ENCODE measurements around the gene QSOX2. TPM values are rescaled to one million over a fixed set of nuclear protein-coding genes. Genes with fewer than 3 reads are reported as not detected.

The QSOX2 gene
- total RNA-seq, 1 experiment from 2014 or later: 34.6 TPM

DNA sequence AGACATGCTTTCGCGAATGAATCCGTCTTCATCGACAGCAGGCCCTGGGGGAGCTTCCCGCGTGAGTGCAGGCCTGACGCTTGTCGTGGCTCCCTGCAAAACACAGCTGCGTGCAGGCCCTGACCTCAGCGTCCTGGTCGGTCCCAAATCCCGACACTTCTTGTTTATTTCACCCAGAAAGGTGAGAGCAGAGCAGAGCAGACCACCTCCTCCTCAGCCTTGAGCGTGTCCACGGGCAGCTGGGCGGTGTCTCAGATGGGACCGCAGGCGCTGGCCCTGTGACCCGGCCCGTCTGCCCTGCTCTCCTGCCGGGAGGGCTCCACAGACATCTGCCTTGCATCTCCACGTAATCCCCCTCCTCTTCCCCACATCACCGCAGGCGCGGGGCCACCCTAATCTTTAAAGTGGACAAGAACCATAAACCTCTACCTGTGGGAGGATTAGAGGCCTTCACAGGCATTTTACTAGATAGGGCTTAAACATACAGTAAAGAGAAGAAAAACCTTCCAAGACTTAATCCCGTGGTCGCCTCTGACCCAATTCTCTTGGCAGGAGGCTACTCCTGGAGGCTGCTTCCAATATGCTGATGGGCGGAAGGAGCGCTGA, 33.2 kb downstream of the QSOX2 start:
- H3K36me3 ChIP-seq (ENCODE audit: low read depth): peaks cover 11% of the 10 kb centered on the region; the same call in 1 of the 2 replicates
- H4K20me1 ChIP-seq (ENCODE audit: insufficient read depth): peaks cover 11% of the 10 kb centered on the region
- TF ChIP-seq EZH2 (IDR thresholded peaks at IDR 0.05; ENCODE audit: low read depth): no peak
- TF ChIP-seq, protein P1, sequence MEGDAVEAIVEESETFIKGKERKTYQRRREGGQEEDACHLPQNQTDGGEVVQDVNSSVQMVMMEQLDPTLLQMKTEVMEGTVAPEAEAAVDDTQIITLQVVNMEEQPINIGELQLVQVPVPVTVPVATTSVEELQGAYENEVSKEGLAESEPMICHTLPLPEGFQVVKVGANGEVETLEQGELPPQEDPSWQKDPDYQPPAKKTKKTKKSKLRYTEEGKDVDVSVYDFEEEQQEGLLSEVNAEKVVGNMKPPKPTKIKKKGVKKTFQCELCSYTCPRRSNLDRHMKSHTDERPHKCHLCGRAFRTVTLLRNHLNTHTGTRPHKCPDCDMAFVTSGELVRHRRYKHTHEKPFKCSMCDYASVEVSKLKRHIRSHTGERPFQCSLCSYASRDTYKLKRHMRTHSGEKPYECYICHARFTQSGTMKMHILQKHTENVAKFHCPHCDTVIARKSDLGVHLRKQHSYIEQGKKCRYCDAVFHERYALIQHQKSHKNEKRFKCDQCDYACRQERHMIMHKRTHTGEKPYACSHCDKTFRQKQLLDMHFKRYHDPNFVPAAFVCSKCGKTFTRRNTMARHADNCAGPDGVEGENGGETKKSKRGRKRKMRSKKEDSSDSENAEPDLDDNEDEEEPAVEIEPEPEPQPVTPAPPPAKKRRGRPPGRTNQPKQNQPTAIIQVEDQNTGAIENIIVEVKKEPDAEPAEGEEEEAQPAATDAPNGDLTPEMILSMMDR (conservative IDR thresholded peaks at IDR 0.05): no peak
- no peaks in the 10 kb centered on the region for H3K9me2 ChIP-seq (ENCODE audit: insufficient read depth)
- no peak overlapping the region for H3K4me2 ChIP-seq
- H3F3A ChIP-seq (ENCODE audit: insufficient read depth, low read depth): no peaks in the 10 kb centered on the region; the same call in 1 of the 2 replicates
- DNase-seq: no peak
- no peaks in the 10 kb centered on the region for H3K79me2 ChIP-seq (ENCODE audit: low read depth)
- no peak overlapping the region for H3K4me3 ChIP-seq
- no peak overlapping the region for H2AFZ ChIP-seq
- no peaks in the 10 kb centered on the region for H3K27me3 ChIP-seq (ENCODE audit: insufficient read depth, low read depth)
- intact Hi-C loops (cut with micrococcal nuclease; ENCODE audit: unreplicated experiment): no loop called here
- no peaks in the 10 kb centered on the region for H3K9me3 ChIP-seq (ENCODE audit: insufficient read depth, low read depth)
- no peak overlapping the region for H3K27ac ChIP-seq
- no peaks in the 10 kb centered on the region for H3K4me1 ChIP-seq (replicated peaks; ENCODE audit: insufficient read depth)
- ChIA-PET CTCF (no interaction called here), POLR2A (ENCODE audit: unreplicated experiment) (no interaction called here)
- BruUV-seq (replicated peaks): no TSS peak

DNA sequence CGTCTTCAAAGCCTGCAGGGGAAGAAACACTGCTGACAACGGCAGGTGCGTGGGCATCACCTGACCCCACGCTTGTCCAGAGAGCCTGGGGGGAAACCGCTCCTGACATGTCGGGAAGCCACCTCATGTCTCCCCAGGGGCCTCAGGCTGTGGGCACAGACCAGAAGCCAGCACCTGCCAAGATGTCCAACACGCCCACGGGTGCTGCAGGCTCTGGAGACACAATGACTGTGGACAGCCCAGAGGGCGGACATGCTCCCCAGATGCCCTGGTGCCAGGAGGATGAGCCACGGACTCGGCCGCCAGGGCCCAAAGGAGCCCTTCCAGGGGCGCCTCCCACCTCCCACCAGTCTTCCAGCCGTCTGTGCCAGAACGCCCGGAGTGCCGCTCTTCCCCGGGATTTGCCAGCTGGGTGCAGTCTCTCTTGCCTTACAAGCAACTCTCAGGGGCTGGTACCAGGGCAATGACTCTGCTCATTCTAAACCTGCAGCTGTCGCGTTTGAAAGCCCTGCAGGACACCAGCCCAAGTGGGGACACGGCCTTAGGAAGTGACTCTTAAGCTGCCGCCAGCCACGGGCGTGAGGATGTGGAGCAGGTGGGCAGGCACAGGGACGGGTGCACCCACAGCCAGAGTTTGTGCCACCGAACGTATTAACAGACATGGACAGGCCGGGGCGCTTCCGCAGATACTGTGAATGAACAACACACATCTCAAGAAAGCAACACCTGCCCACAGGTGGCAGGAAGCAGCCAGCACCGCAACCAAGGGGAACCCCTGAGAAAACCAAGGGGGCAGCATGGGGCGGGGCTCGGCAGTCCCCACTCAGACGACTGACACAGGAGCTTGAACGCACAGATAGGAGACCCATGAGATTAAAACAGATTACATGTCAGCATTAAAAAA, 33.9 kb downstream of the QSOX2 start:
- no peaks in the 10 kb centered on the region for H3K9me3 ChIP-seq (ENCODE audit: insufficient read depth, low read depth)
- peaks cover 11% of the 10 kb centered on the region; the same call in 1 of the 2 replicates for H3K36me3 ChIP-seq (ENCODE audit: low read depth)
- H3K4me3 ChIP-seq: no peak overlapping the region
- BruUV-seq (replicated peaks): no TSS peak
- no peak for DNase-seq
- TF ChIP-seq, protein P1 (conservative IDR thresholded peaks at IDR 0.05): no peak
- no peak for TF ChIP-seq EZH2 (IDR thresholded peaks at IDR 0.05; ENCODE audit: low read depth)
- H3K9me2 ChIP-seq (ENCODE audit: insufficient read depth): no peaks in the 10 kb centered on the region
- H3K79me2 ChIP-seq (ENCODE audit: low read depth): no peaks in the 10 kb centered on the region
- no peaks in the 10 kb centered on the region for H3K27me3 ChIP-seq (ENCODE audit: insufficient read depth, low read depth)
- intact Hi-C loops (cut with micrococcal nuclease; ENCODE audit: unreplicated experiment): no loop called here
- no peak overlapping the region for H3K4me2 ChIP-seq
- no peaks in the 10 kb centered on the region for H3K4me1 ChIP-seq (replicated peaks; ENCODE audit: insufficient read depth)
- H2AFZ ChIP-seq: no peak overlapping the region
- no peaks in the 10 kb centered on the region; the same call in 1 of the 2 replicates for H3F3A ChIP-seq (ENCODE audit: insufficient read depth, low read depth)
- POLR2A ChIA-PET (ENCODE audit: unreplicated experiment): no interaction called here
- CTCF ChIA-PET: no interaction called here
- no peak overlapping the region for H3K27ac ChIP-seq
- peaks cover 11% of the 10 kb centered on the region for H4K20me1 ChIP-seq (ENCODE audit: insufficient read depth)

GRCh38 chr9:136211006-136211405, 34.6 kb downstream of the QSOX2 start:
- CTCF ChIA-PET: no interaction called here
- H3K36me3 ChIP-seq (ENCODE audit: low read depth): peaks cover 8% of the 10 kb centered on the region; the same call in 1 of the 2 replicates

More at GRCh38 chr9:136211006-136211405, 34.6 kb downstream of the QSOX2 start:
- TF ChIP-seq EZH2 (IDR thresholded peaks at IDR 0.05; ENCODE audit: low read depth): no peak
- TF ChIP-seq, protein P1 (conservative IDR thresholded peaks at IDR 0.05): no peak
- Histone ChIP-seq H4K20me1 (ENCODE audit: insufficient read depth) (peaks cover 11% of the 10 kb centered on the region), H3K4me2 (no peak overlapping the region), H3K4me1 (replicated peaks; ENCODE audit: insufficient read depth) (no peaks in the 10 kb centered on the region), H3F3A (ENCODE audit: insufficient read depth, low read depth) (no peaks in the 10 kb centered on the region; the same call in 1 of the 2 replicates), H3K9me2 (ENCODE audit: insufficient read depth) (no peaks in the 10 kb centered on the region), H2AFZ (no peak overlapping the region), H3K27me3 (ENCODE audit: insufficient read depth, low read depth) (no peaks in the 10 kb centered on the region), H3K4me3 (no peak overlapping the region), H3K27ac (no peak overlapping the region), H3K79me2 (ENCODE audit: low read depth) (no peaks in the 10 kb centered on the region), H3K9me3 (ENCODE audit: insufficient read depth, low read depth) (no peaks in the 10 kb centered on the region)
- intact Hi-C loops (cut with micrococcal nuclease; ENCODE audit: unreplicated experiment): no loop called here
- POLR2A ChIA-PET (ENCODE audit: unreplicated experiment): no interaction called here
- BruUV-seq (replicated peaks): no TSS peak
- DNase-seq: no peak
